H1 (cell line): ENCODE measurements around the gene ABHD14A. TPM values are rescaled to one million over a fixed set of nuclear protein-coding genes. Genes with fewer than 3 reads are reported as not detected.

Source experiments
- CTCF ChIA-PET: fragments of 300-600 bp; sonication (Branson Sonifier 250); formaldehyde crosslinking; loops from one replicate; lab custom pipeline; 2021; ENCODE audit not compliant: partially characterized antibody; lab: Charles Lee
- POLR2A ChIA-PET: fragments of 300-600 bp; sonication (Branson Sonifier 250); formaldehyde crosslinking; loops from one replicate; lab custom pipeline; 2021; ENCODE audit warnings: inconsistent platforms; ENCODE audit not compliant: partially characterized antibody; lab: Charles Lee
- DNase-seq, 2 experiments: peaks; one replicate each; pipeline versions ENCODE4 v3.0.0 to v3.0.0-alpha.2; 2010 to 2022; ENCODE audit warnings: low spot score in 2 of 2, low read depth in 1 of 2, mixed read lengths in 1 of 2
- FAIRE-seq: peaks from 2 replicates; lab custom pipeline; 2011; peaks lifted over from hg19 to GRCh38; lab: Jason Lieb, UNC
- H2AFZ ChIP-seq: 2 replicates; pipeline ENCODE4 v1.8.1; 2012; ENCODE audit warnings: low read length, inconsistent platforms
- H2AK5ac ChIP-seq: 2 replicates; pipeline ENCODE4 v1.6.1; 2013; ENCODE audit warnings: low read depth, low read length
- H2BK120ac ChIP-seq: replicated peaks from 2 replicates; pipeline ENCODE3; 2013; ENCODE audit warnings: low read depth, low read length, inconsistent platforms
- H2BK12ac ChIP-seq: 2 replicates; pipeline ENCODE4 v1.6.1; 2013; ENCODE audit warnings: low read depth, low read length
- H2BK15ac ChIP-seq: 2 replicates; pipeline ENCODE4 v1.6.1; 2013; ENCODE audit warnings: low read length
- H2BK20ac ChIP-seq: 2 replicates; pipeline ENCODE4 v1.6.1; 2013; ENCODE audit warnings: low read length
- H2BK5ac ChIP-seq: 2 replicates; pipeline ENCODE4 v1.6.1; 2013; ENCODE audit warnings: low read depth, low read length
- H3K14ac ChIP-seq: 2 replicates; pipeline ENCODE4 v1.6.1; 2013; ENCODE audit warnings: inconsistent platforms; ENCODE audit not compliant: insufficient read length
- H3K18ac ChIP-seq: 2 replicates; pipeline ENCODE4 v1.6.1; 2013; ENCODE audit warnings: low read length; ENCODE audit errors: extremely low read depth
- H3K23ac ChIP-seq: 2 replicates; pipeline ENCODE4 v1.6.1; 2013; ENCODE audit warnings: inconsistent platforms; ENCODE audit not compliant: insufficient read length
- H3K23me2 ChIP-seq: 2 replicates; pipeline ENCODE4 v1.6.1; 2013; ENCODE audit warnings: low read depth, low read length
- H3K27ac ChIP-seq: 2 replicates; pipeline ENCODE4 v1.6.1; 2011; ENCODE audit warnings: low read depth, low read length, inconsistent platforms
- H3K27me3 ChIP-seq, 4 experiments: replicated peaks in 1 of 4; 1 replicate in 1 of 4; 2 replicates in 3 of 4; pipeline versions ENCODE4 v1.6.1 to v1.8.1; 2011 to 2013; ENCODE audit warnings: low read length in 3 of 4, mild to moderate bottlenecking in 3 of 4, inconsistent platforms in 2 of 4, mixed read lengths in 2 of 4, moderate library complexity in 1 of 4; ENCODE audit not compliant: control insufficient read depth in 3 of 4, insufficient read depth in 3 of 4; ENCODE audit errors: extremely low read depth in 1 of 4
- H3K36me3 ChIP-seq, 4 experiments: 2 replicates each; pipeline versions ENCODE4 v1.6.1 to v1.8.1; 2011 to 2013; ENCODE audit warnings: mild to moderate bottlenecking in 4 of 4, low read length in 3 of 4, moderate library complexity in 2 of 4, control low read depth in 1 of 4, inconsistent platforms in 1 of 4; ENCODE audit not compliant: insufficient read depth in 4 of 4, control insufficient read depth in 2 of 4
- H3K4ac ChIP-seq: replicated peaks from 2 replicates; pipeline ENCODE3; 2013; ENCODE audit warnings: low read length, low read depth, mixed read lengths, inconsistent platforms; ENCODE audit not compliant: insufficient read length
- H3K4me1 ChIP-seq, 4 experiments: replicated peaks in 1 of 4; 1 replicate in 1 of 4; 2 replicates in 3 of 4; pipeline versions ENCODE4 v1.6.1 to v1.8.1; 2011 to 2013; ENCODE audit warnings: low read length in 3 of 4, inconsistent platforms in 2 of 4, mixed read lengths in 1 of 4; ENCODE audit not compliant: insufficient read depth in 4 of 4, control insufficient read depth in 3 of 4
- H3K4me2 ChIP-seq, 2 experiments: 2 replicates each; pipeline versions ENCODE4 v1.6.1 to v1.8.1; 2011 to 2013; ENCODE audit warnings: low read depth in 2 of 2, low read length in 2 of 2, control low read depth in 1 of 2, inconsistent platforms in 1 of 2, mild to moderate bottlenecking in 1 of 2; ENCODE audit not compliant: insufficient read depth in 1 of 2
- H3K4me3 ChIP-seq, 4 experiments: fragments of 200-600, 300-600 bp in 1 of 4; sonication (generic), shearing (Covaris generic), sonication (Bioruptor Twin) in 1 of 4; 2 replicates each; pipeline versions ENCODE4 v1.5.1 to v1.8.1; 2011 to 2016; ENCODE audit warnings: low read length in 4 of 4, low read depth in 3 of 4, control low read depth in 2 of 4, inconsistent platforms in 2 of 4, mild to moderate bottlenecking in 2 of 4, mixed read lengths in 1 of 4, moderate library complexity in 1 of 4; ENCODE audit not compliant: insufficient read depth in 2 of 4; ENCODE audit errors: extremely low read depth in 1 of 4
- H3K56ac ChIP-seq: replicated peaks from 2 replicates; pipeline ENCODE3; 2013; ENCODE audit warnings: low read depth, mild to moderate bottlenecking, mixed read lengths, low read length, inconsistent platforms; ENCODE audit not compliant: insufficient read length
- H3K79me1 ChIP-seq: 2 replicates; pipeline ENCODE4 v1.6.1; 2013; ENCODE audit warnings: low read depth, low read length, control low read depth
- H3K79me2 ChIP-seq, 2 experiments: 2 replicates each; pipeline versions ENCODE4 v1.6.1 to v1.8.1; 2012 to 2013; ENCODE audit warnings: low read length in 2 of 2, mild to moderate bottlenecking in 2 of 2, inconsistent platforms in 1 of 2; ENCODE audit not compliant: insufficient read depth in 2 of 2, control insufficient read depth in 1 of 2
- H3K9ac ChIP-seq, 4 experiments: replicated peaks in 1 of 4; 1 replicate in 1 of 4; 2 replicates in 3 of 4; pipeline versions ENCODE4 v1.6.1 to v1.8.1; 2011 to 2013; ENCODE audit warnings: low read depth in 3 of 4, low read length in 3 of 4, control low read depth in 2 of 4, mild to moderate bottlenecking in 2 of 4, moderate library complexity in 2 of 4, inconsistent platforms in 1 of 4; ENCODE audit errors: extremely low read depth in 1 of 4
- H3K9me3 ChIP-seq, 2 experiments: 2 replicates each; pipeline versions ENCODE4 v1.6.1 to v1.8.1; 2012 to 2013; ENCODE audit warnings: mild to moderate bottlenecking in 2 of 2, moderate library complexity in 2 of 2, control low read depth in 1 of 2, inconsistent platforms in 1 of 2, low read depth in 1 of 2, low read length in 1 of 2, mixed read lengths in 1 of 2; ENCODE audit not compliant: insufficient read depth in 2 of 2
- H4K20me1 ChIP-seq, 2 experiments: replicated peaks in 1 of 2; 2 replicates each; pipeline versions ENCODE3 to v1.8.1; 2011 to 2013; ENCODE audit warnings: inconsistent platforms in 2 of 2, low read length in 2 of 2, mild to moderate bottlenecking in 1 of 2; ENCODE audit not compliant: insufficient read depth in 2 of 2, control insufficient read depth in 1 of 2
- H4K5ac ChIP-seq: 2 replicates; pipeline ENCODE4 v1.6.1; 2013; ENCODE audit warnings: low read length, low read depth, mixed read lengths, inconsistent platforms; ENCODE audit not compliant: insufficient read length
- H4K8ac ChIP-seq: 2 replicates; pipeline ENCODE4 v1.8.0; 2013; ENCODE audit warnings: mild to moderate bottlenecking, moderate library complexity, low read length, inconsistent platforms; ENCODE audit not compliant: insufficient read depth; ENCODE audit errors: extremely low read depth
- H4K91ac ChIP-seq: replicated peaks from 2 replicates; pipeline ENCODE3; 2013; ENCODE audit warnings: low read length, mixed read lengths, inconsistent platforms; ENCODE audit not compliant: insufficient read length
- CHD1 ChIP-seq: IDR thresholded peaks from 2 replicates; pipeline ENCODE4 v1.6.1; 2012; ENCODE audit warnings: low read depth, low read length, improper control_type of control experiment
- TCF12 ChIP-seq: IDR thresholded peaks from 2 replicates; pipeline ENCODE4 v1.6.1; 2011; ENCODE audit warnings: low read depth, mild to moderate bottlenecking, low read length
- WGBS, 2 experiments: shearing (Covaris generic) in 1 of 2; methylation state at CpG; one replicate each; pipeline versions ENCODE4 v1.1.6 to v1.1.7; 2013 to 2015; ENCODE audit warnings: low lambda C conversion rate in 2 of 2, mixed read lengths in 2 of 2, inconsistent platforms in 1 of 2, low coverage in 1 of 2, missing lambda C conversion rate in 1 of 2; ENCODE audit not compliant: insufficient replicate concordance in 2 of 2, insufficient coverage in 1 of 2, insufficient read length in 1 of 2; ENCODE audit errors: extremely low coverage in 1 of 2, missing lambda C conversion rate in 1 of 2; 5-methylcytosine and 5-hydroxymethylcytosine counted together
- polyA plus RNA-seq, 7 experiments: library from polyadenylated mRNA; depleted of rRNA in 3 of 7; stranded (reverse) in 5 of 7; unstranded in 2 of 7; fragments of >200 nt in 5 of 7; fragments of 200-250 nt in 2 of 7; gene quantifications; 1 replicate in 5 of 7; 2 replicates in 1 of 7; 4 replicates in 1 of 7; pipeline versions ENCODE4 v1.2.1 to v1.2.3, GENCODE V29; 2011 to 2013; ENCODE audit warnings: missing spikeins in 2 of 7, mixed read lengths in 2 of 7
- total RNA-seq: library from RNA; stranded (reverse); fragmentation: NEBNext Ultra II Directional; extraction: Animal tissue kit (Norgen Biotek cat#: 25700); gene quantifications from 2 replicates; pipeline ENCODE4 v1.2.1, GENCODE V29; 2021

ABHD14A gene
- total and polyA plus RNA-seq, 2 of the 8 experiments (the other 6 are each of a cell fraction or from before 2014, with no cell fraction given) = 4.6 to 9.8 TPM

DNA sequence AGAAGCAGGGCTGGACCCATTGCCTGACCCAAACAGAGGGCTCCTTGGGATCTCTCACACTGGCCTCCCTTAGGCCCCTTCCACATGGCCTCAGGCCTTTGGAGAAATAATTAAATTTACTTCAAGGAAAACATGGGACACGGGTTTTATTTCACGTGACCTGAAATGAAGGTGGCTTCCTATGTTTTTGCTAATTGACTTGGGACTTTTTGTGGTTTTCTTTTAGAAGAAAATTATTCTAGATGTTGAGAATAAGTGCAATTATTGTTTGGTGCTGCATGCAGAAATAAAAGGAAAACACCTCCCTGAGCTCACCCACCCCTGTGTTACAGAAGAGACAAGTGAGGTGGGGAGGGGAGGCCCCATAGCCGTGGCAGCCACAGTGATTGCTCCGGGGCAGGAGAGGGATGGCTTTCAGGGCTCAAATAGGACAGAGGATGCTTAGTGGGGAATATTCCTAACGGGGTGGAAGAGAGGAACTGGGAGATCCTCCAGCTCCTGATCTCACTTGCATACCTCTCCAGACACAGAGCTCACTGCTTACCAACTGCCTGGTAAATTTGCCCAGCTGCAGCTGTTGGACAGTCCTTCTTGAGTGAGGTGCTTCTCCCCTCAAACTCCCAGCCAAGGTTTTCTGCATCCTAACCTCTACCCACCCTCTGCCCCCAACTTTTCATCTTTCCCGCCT is 50.0 kb downstream of the ABHD14A start:
- no peaks in the 10 kb centered on the region for H3K9me3 ChIP-seq
- 90% methylated on average over 6 of the region's 6 CpGs; no CpG with 5 or more reads in 1 of the 2 experiments for WGBS, 2 experiments
- no peaks in the 10 kb centered on the region for H3K79me2 ChIP-seq
- H4K91ac ChIP-seq = no peak overlapping the region
- H4K8ac ChIP-seq = no peak overlapping the region
- no peak overlapping the region for H3K27ac ChIP-seq
- H2BK20ac ChIP-seq = no peak overlapping the region
- H3K4me3 ChIP-seq = no peak overlapping the region
- no peak overlapping the region for H2AK5ac ChIP-seq
- no peak overlapping the region for H2BK120ac ChIP-seq
- H3K18ac ChIP-seq = no peak overlapping the region
- H3K56ac ChIP-seq = no peak overlapping the region
- no peak overlapping the region for H2BK5ac ChIP-seq
- no peaks in the 10 kb centered on the region for H3K79me1 ChIP-seq
- no peak overlapping the region for H3K23ac ChIP-seq
- H2BK12ac ChIP-seq = no peak overlapping the region
- DNase-seq (no peak), FAIRE-seq (no peak)
- H3K4me1 ChIP-seq = peaks cover 0 to 5% (median 2%) of the 10 kb centered on the region in 4 experiments; a peak in 3 of 7 replicates
- H3K27me3 ChIP-seq = no peaks in the 10 kb centered on the region
- TF ChIP-seq CHD1 (no peak), TCF12 (no peak)
- no peak overlapping the region for H3K4me2 ChIP-seq
- peaks cover 1% of the 10 kb centered on the region; the same call in 1 of the 2 replicates for H3K23me2 ChIP-seq
- no peak overlapping the region for H4K5ac ChIP-seq
- H4K20me1 ChIP-seq = no peaks in the 10 kb centered on the region
- no peak overlapping the region for H2BK15ac ChIP-seq
- no peak overlapping the region for H3K9ac ChIP-seq
- H3K4ac ChIP-seq = no peak overlapping the region
- POLR2A ChIA-PET = interaction anchor here (1.5 kb wide), 1 partner anchor 10 kb away, joined by 3 read pairs; no protein-coding TSS in a partner anchor
- H2AFZ ChIP-seq = no peak overlapping the region
- CTCF ChIA-PET = interaction anchor here (1.0 to 9.4 kb wide), 5 partner anchors 10 to 28 kb away, joined by 3 to 124 read pairs (median 7); no protein-coding TSS in a partner anchor
- no peaks in the 10 kb centered on the region for H3K36me3 ChIP-seq
- no peak overlapping the region for H3K14ac ChIP-seq
